Measurements from ENCODE around the gene SERPINA4.
"Not testable (repeated sequence)": the region's sequence is repeated elsewhere in the genome, so short reads cannot be mapped to it uniquely, and the experiment has no call there.

The SERPINA4 gene

GRCh38 chr14:94569381-94570001, 8.2 kb downstream of the SERPINA4 start:
- no peak for DNase-seq (ENCODE audit: low read depth in 2 of 2, low spot score in 1 of 2)

- DNase-seq (ENCODE audit: low read depth in 2 of 2, low spot score in 1 of 2), result no peak
These were observed 8.8 kb downstream of the SERPINA4 start for GRCh38 chr14:94570002-94570400.

GRCh38 chr14:94570440-94570839, 9.2 kb downstream of the SERPINA4 start:
- DNase-seq (ENCODE audit: low read depth in 2 of 2, low spot score in 1 of 2), result no peak

- DNase-seq (ENCODE audit: low read depth in 2 of 2, low spot score in 1 of 2), result no peak
These were observed 10.2 kb downstream of the SERPINA4 start for GRCh38 chr14:94571395-94571794.

- DNase-seq (ENCODE audit: low read depth in 2 of 2, low spot score in 1 of 2), result no peak
These were observed 10.7 kb downstream of the SERPINA4 start for GRCh38 chr14:94571950-94572349.

GRCh38 chr14:94572637-94573303, 11.5 kb downstream of the SERPINA4 start:
- no peak for DNase-seq (ENCODE audit: low read depth in 2 of 2, low spot score in 1 of 2)

GRCh38 chr14:94573475-94574277, 12.4 kb downstream of the SERPINA4 start:
- no peak for DNase-seq (ENCODE audit: low read depth in 2 of 2, low spot score in 1 of 2)

- DNase-seq (ENCODE audit: low read depth in 2 of 2, low spot score in 1 of 2), result no peak
These were observed 13.1 kb downstream of the SERPINA4 start for GRCh38 chr14:94574336-94574735.

GRCh38 chr14:94575730-94576585, 14.7 kb downstream of the SERPINA4 start:
- DNase-seq (ENCODE audit: low read depth in 2 of 2, low spot score in 1 of 2), result no peak

- DNase-seq (ENCODE audit: low read depth in 2 of 2, low spot score in 1 of 2), result not testable (repeated sequence)
These were observed 16.2 kb downstream of the SERPINA4 start for GRCh38 chr14:94577472-94577871.

- no peak for DNase-seq (ENCODE audit: low read depth in 2 of 2, low spot score in 1 of 2)
These were observed 17.5 kb downstream of the SERPINA4 start for GRCh38 chr14:94578712-94579111.

- DNase-seq (ENCODE audit: low read depth in 2 of 2, low spot score in 1 of 2), result no peak
These were observed 20.1 kb downstream of the SERPINA4 start, which contains the start of gene SERPINA5 for GRCh38 chr14:94581127-94581999. SERPINA5 (plus strand) TSS chr14:94581426; CDS start chr14:94587363, 5,937 bp downstream.

GRCh38 chr14:94582199-94582750, 21.0 kb downstream of the SERPINA4 start:
- DNase-seq (ENCODE audit: low read depth in 2 of 2, low spot score in 1 of 2), result no peak

GRCh38 chr14:94582851-94583250, 21.6 kb downstream of the SERPINA4 start:
- no peak for DNase-seq (ENCODE audit: low read depth in 2 of 2, low spot score in 1 of 2)

GRCh38 chr14:94583557-94583956, 22.3 kb downstream of the SERPINA4 start:
- no peak for DNase-seq (ENCODE audit: low read depth in 2 of 2, low spot score in 1 of 2)

- no peak for DNase-seq (ENCODE audit: low read depth in 2 of 2, low spot score in 1 of 2)
These were observed 23.5 kb downstream of the SERPINA4 start for GRCh38 chr14:94584591-94585280.

GRCh38 chr14:94586635-94587034, 25.4 kb downstream of the SERPINA4 start:
- no peak for DNase-seq (ENCODE audit: low read depth in 2 of 2, low spot score in 1 of 2)

- no peak for DNase-seq (ENCODE audit: low read depth in 2 of 2, low spot score in 1 of 2)
These were observed 27.1 kb downstream of the SERPINA4 start for GRCh38 chr14:94588311-94588710.

- DNase-seq (ENCODE audit: low read depth in 2 of 2, low spot score in 1 of 2), result no peak
These were observed 29.8 kb downstream of the SERPINA4 start for GRCh38 chr14:94591073-94591472.

Data from stimulated activated CD8-positive, alpha-beta memory T cell treated with anti-CD3 and anti-CD28 coated beads, Interleukin-4, amount 100 ng/mL, for 1 hour (primary cell).